Parietal lobe (tissue), 1 donor: ENCODE measurements around the gene LRRC32. TPM values are rescaled to one million over a fixed set of nuclear protein-coding genes. Genes with fewer than 3 reads are reported as not detected.

Experiments used
- total RNA-seq: library from RNA; depleted of rRNA; stranded (reverse); fragments of >200 nt; gene quantifications from one replicate; pipeline ENCODE4 v1.2.3, GENCODE V29; 2014

The LRRC32 gene
- total RNA-seq: 1.3 TPM

GRCh38 chr11:76670485-76671236 is at the start of gene LRRC32:
Gene LRRC32, minus strand, starts transcription at chr11:76670747. Its CDS starts 4,793 bp downstream, at chr11:76665954.

Other genes starting within 250 kb of the LRRC32 start
- gene EMSY, start 225.7 kb downstream of the LRRC32 start, total RNA-seq: 91.4 TPM
- gene TSKU, start 112.6 kb upstream of the LRRC32 start, total RNA-seq: 14.7 TPM
- 26.3 TPM for gene ACER3, start 190.2 kb upstream of the LRRC32 start, total RNA-seq